HG03196 (cell line): ENCODE data around the gene UGT1A6.
"Not testable (repeated sequence)": the region's sequence is repeated elsewhere in the genome, so short reads cannot be mapped to it uniquely, and the experiment has no call there.

Experiments
- ATAC-seq: cut with Tn5 transposase; IDR thresholded peaks from one replicate; pipeline ENCODE4 v1.9.1; 2021; ENCODE audit not compliant: unreplicated experiment

Gene UGT1A6

GRCh38 chr2:233714121-233714520 is 21.4 kb downstream of the UGT1A6 start:
- ATAC-seq: no peak

DNA sequence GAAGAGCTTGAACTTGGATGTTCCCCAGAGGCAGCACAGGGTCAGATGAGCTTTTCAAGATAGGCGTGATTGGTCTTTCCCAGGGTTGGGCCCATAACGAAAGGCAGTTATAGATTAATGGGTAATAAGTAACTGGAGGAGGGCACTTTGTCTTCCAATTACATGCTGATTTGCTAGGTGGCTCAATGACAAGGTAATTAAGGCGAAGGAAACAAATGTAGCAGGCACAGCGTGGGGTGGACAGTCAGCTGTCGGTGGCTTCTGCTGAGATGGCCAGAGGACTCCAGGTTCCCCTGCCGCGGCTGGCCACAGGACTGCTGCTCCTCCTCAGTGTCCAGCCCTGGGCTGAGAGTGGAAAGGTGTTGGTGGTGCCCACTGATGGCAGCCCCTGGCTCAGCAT is 25.9 kb downstream of the UGT1A6 start, which contains the start of gene UGT1A4:
TSS of gene UGT1A4 (plus strand) at position 185 of the 400 bp plus-strand sequence. CDS start at position 270, 85 bp downstream.
- no peak for ATAC-seq

DNA sequence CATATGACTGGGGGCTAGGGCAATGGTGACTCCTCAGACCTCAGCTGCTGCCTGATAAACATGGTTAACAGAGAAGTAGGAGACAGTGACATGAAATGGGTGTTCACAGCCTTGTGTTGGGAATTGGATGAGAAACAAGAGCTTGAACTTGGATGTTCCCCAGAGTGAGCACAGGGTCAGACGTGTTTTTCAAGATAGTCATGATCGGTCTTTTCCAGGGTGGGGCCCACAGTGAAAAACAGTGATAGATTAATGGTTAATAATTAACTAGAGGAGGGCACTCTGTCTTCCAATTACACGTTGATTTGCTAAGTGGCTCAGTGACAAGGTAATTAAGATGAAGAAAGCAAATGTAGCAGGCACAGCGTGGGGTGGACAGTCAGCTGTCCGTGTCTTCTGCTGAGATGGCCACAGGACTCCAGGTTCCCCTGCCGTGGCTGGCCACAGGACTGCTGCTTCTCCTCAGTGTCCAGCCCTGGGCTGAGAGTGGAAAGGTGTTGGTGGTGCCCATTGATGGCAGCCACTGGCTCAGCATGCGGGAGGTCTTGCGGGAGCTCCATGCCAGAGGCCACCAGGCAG is 36.1 kb downstream of the UGT1A6 start, which contains the start of gene UGT1A3:
TSS of gene UGT1A3 (plus strand) at position 320 of the 579 bp plus-strand sequence. CDS start at position 405, 85 bp downstream.
- ATAC-seq: no peak

DNA sequence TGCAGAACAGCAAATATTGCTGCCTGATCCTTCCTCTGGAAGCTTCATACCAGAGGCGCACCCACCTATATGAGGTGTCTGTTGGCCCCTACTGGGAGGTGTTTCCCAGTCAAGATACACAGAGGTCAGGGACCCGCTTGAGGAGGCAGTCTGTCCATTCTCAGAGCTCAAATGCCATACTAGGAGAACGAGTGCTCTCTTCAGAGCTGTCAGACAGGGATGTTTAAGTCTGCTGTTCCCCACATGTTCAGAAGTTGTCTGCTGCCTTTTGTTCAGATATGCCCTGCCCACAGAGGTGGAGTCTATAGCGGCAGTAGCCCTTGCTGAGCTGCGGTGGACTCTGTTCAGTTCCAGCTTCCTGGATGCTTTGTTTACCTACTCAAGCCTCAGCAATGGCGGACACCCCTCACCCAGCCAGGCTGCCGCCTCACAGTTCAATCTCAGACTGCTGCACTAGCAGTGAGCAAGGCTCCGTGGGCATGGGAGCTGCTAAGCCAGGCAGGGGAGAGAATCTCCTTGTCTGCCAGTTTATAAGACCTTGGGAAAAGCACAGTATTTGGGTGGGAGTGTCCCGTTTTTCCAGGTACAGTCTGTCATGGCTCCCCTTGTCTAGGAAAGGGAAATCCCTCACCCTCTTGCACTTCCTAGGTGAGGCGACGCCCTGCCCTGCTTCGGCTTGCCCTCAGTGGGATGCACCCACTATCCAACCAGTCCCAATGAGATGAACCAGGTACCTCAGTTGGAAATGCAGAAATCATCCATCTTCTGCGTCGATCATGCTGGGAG is 44.4 kb downstream of the UGT1A6 start:
- ATAC-seq: not testable (repeated sequence)

DNA sequence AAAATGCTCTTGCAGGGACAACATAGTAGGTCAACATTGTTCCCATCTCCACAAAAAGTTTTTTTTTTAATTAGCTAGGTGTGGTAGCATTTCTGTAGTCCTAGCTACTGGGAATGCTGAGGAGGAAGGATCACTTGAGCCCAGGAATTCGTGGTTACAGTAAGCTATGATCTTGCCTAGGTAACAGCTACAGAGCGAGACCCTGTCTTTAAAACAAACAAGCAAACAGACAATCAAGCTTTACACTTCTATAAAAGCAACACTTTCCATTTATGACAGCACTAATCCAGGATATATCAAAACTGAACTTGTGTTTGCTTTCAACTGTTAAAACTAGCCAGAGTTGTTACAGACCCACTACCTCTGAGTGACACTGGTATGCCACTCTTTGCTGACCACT is 48.2 kb downstream of the UGT1A6 start:
- ATAC-seq: no peak

DNA sequence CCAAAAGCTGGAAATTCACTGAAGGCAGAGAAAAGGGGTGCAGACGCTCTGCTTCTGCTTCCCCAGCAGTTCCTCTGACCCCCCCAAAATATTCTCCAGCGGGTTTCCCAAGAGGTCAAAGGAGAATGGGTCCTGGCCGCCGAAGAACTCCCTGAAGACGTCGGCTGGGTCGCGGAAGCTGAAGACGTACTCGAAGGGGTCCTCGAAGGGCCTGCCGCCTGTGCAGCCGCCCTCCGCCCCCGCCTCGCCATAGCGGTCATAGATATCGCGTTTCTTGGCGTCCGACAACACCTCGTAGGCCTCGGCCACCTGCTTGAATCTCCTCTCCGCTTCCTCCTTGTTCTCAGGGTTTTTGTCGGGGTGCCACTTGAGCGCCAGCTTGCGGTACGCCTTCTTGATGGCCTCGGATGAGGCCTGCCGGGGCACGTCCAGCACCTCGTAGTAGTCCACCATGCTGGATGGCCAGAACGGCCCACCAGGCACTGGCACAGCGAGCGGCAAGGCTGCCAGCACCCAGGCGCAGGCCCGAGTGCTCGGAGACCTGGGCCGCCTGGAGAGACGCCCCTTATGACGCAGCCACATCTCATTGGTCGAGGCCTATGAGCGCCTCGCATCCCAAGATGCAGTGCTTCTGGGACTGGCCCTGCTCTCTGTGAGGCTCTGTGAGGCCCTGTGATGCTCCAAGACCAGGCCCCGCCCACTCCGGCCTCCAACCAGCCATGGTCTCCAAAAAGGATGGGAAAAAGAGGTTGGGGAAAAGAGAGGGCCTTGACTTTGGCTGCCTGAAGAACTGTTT is 51.0 kb downstream of the UGT1A6 start:
- ATAC-seq: no peak

- ATAC-seq: no peak
Observed at GRCh38 chr2:233745073-233745755, 52.5 kb downstream of the UGT1A6 start.

DNA sequence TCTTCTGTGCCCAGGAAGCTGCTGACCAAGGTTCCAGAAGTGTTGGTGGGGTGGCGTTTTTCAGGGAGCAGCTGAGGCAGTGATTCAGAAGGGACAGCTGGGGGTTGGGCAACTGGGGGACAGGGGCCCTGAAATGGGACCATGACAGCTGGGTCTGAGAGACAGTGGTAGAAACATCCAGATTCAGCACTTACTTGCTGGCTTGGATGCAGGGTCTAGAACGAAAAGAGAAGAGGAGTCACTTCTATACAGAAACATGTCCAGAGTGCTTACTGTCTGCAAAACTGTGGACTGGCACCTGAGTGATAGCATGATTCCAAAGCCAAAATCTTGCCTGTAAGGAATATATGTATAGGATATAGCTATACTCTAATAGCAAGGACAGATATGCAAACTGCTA is 53.1 kb downstream of the UGT1A6 start:
- not testable (repeated sequence) for ATAC-seq

- no peak for ATAC-seq
Observed at GRCh38 chr2:233746475-233747282, 54.0 kb downstream of the UGT1A6 start.

DNA sequence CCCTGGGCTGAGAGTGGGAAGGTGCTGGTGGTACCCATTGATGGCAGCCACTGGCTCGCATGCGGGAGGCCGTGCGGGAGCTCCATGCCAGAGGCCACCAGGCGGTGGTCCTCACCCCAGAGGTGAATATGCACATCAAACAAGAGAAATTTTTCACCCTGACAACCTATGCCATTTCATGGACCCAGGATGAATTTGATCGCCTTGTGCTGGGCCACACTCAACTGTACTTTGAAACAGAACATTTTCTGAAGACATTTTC is 54.5 kb downstream of the UGT1A6 start:
- no peak for ATAC-seq

- ATAC-seq: not testable (repeated sequence)
Observed at GRCh38 chr2:233750689-233751088, 58.0 kb downstream of the UGT1A6 start.

DNA sequence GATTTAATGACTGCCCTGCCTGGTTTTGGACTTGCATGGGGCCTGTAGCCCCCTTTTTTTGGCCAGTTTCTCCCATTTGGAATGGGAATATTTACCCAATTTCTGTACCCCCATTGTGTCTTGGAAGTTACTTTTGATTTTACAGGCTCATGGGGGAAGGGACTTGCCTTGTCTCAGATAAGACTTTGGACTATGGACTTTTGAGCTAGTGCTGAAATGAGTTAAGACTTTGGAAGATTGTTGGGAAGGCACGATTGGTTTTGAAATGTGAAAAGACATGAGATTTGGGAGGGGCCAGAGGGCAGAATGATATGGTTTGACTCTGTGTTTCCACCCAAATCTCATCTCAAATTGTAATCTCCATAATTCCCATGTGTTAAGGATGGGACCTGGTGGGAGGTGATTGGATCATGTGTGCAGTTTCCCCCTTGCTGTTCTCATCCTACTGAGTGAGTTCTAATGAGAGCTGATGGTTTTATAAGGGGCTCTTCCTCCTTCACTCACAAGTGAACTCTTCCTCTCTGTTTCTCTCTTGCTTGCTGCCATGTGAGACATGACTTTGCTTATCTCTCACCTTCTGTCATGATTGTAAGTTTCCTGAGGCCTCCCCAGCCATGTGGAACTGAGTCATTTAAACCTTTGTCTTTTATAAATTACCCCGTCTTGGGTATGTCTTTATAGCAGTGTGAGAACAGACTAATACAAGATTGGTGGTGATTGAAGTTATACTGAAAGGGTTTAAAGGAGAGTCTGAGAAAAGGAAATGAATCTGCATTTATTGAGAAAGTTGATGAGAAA is 58.7 kb downstream of the UGT1A6 start:
- not testable (repeated sequence) for ATAC-seq

GRCh38 chr2:233754872-233755611 is 62.4 kb downstream of the UGT1A6 start:
- no peak for ATAC-seq

DNA sequence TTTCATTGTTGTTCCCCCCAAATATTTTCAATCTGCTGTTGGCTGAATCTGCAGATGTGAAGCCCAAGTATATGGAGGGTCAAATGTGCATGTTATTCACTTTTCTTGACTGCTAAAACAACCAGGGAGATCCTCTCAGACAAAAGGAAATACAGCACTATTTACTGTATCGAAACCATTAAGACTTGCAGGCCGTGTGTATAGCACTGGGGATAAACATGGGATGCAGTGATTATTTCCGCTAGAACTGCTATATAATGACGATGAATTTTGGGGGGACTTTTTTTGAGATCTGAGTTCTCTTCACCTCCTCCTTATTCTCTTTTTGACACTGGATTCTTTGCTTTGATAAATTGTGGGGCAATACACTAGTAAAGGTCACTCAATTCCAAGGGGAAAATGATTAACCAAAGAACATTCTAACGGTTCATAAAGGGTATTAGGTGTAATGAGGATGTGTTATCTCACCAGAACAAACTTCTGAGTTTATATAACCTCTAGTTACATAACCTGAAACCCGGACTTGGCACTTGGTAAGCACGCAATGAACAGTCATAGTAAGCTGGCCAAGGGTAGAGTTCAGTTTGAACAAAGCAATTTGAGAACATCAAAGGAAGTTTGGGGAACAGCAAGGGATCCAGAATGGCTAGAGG is 63.9 kb downstream of the UGT1A6 start:
- no peak for ATAC-seq

- ATAC-seq: no peak
Observed at GRCh38 chr2:233758141-233758540, 65.5 kb downstream of the UGT1A6 start.

DNA sequence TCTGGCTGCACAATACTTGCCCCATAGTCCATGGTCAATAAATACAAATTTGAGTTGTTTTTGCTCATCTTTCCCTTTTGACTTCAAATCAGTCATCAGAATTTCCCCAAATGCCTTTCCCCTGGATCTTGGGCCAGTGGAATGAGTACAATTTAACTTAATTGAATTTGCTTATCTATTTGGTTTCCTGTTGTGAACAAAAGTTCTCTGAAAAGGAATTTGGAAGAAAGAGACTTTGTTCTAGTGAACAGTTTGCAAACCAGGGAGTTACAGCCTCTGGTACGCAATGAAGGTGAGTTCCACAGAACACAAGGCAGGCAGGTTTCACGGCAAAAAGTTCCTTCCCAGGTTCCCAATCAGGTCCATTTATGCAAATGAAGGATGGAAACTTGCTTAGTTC is 66.2 kb downstream of the UGT1A6 start:
- no peak for ATAC-seq

DNA sequence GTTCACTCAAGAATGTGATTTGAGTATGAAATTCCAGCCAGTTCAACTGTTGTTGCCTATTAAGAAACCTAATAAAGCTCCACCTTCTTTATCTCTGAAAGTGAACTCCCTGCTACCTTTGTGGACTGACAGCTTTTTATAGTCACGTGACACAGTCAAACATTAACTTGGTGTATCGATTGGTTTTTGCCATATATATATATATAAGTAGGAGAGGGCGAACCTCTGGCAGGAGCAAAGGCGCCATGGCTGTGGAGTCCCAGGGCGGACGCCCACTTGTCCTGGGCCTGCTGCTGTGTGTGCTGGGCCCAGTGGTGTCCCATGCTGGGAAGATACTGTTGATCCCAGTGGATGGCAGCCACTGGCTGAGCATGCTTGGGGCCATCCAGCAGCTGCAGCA is 67.4 kb downstream of the UGT1A6 start, which contains the start of gene UGT1A1:
TSS of gene UGT1A1 (plus strand) at position 228 of the 400 bp plus-strand sequence. CDS start at position 246, 18 bp downstream.
- no peak for ATAC-seq

DNA sequence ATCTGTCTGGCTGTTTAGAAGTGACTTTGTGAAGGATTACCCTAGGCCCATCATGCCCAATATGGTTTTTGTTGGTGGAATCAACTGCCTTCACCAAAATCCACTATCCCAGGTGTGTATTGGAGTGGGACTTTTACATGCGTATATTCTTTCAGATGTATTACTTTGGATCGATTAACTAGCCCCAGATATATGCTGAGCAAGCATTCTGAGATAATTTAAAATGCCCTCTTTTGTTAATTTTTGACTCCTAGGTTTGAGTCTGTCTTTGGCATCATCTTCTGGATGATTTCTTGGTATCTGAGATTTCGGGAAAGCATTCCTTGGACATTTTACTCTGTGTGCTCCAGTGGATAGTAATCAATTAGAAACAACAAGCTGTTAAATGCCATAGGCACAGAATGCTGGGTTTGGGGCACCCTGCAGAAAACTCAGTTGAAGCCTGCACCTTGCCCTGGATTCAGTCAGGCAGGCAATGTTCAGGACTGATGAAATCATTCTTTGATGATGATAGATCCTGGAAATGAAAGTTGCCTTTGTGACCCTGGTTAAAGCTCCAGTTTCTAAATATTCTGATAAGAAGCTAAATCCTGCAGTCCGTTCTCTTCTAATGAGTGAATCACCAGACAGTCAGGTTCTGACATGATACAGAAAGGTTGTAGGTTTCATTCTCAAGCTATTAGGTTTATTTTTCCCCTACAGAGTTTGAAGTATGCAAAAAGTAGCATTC is 68.5 kb downstream of the UGT1A6 start:
- ATAC-seq: no peak
